HG02610 (cell line): Measurements from ENCODE around the gene NLGN2.
"Not testable (repeated sequence)": the region's sequence is repeated elsewhere in the genome, so short reads cannot be mapped to it uniquely, and the experiment has no call there.

Experiments used
- ATAC-seq: cut with Tn5 transposase; IDR thresholded peaks from one replicate; pipeline ENCODE4 v1.9.1; 2021; ENCODE audit warnings: mild to moderate bottlenecking, moderate library complexity; ENCODE audit not compliant: unreplicated experiment

Gene NLGN2

DNA sequence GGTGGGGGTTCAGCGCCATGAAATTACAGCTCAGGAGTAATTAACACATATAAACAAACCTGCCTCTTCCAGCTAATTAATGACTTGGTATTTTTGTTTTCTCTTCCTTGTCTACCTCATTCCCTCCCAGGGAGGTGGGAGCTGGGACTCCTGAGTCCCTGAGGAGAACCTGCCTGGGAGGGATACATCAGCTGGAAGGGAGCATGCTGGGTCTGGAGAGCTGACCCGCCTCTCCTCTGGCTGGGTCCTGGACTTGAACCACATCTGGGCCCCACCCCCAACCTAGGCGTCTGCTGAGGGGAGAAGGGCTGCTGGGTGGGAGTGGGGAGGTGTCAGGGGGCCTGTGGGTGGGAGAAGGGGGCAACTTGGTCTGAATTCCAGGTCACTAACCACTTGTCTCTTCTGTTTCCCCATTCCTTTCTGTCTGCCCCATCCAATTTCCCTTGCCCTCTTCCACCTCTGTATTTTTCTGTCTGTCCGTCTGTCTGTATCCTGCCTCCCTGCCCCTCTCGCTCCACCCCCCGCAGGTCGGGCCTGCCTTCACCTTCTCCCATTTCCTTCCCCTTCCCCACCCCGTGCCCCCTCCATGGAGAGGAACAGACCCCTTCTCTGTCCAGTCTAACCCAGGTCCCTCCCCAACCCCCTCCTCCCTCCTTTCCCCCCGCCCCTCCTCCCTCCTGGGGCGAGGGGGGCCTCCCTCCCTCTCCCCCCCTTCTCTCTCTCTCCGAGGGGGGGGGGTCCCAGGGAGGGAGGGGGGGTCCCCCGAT is at the start of gene NLGN2:
Gene NLGN2 (plus strand): TSS at position 361 of the 767 bp plus-strand sequence. CDS start 411 bp downstream, outside the sequence.
- no peak for ATAC-seq

DNA sequence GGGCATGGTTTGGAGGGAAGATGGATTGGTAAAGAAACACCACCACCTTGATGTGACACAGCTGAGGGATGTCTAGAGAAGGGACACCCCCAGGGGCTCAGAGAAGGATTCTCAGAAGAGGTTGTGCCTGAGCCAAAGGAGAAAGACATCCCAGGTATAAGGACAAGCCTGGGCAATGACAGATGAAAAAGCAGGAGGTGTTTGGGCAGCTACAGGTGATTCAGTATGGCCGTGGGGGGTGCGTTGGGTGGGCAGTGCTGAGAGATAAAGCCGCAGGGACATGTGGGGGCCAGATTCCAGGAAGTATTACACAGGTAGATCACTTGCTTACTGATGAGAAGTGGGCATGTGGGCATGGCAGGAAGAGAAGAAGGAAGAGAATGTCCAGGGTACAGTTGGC is 45.7 kb upstream of the NLGN2 start:
- ATAC-seq = no peak

DNA sequence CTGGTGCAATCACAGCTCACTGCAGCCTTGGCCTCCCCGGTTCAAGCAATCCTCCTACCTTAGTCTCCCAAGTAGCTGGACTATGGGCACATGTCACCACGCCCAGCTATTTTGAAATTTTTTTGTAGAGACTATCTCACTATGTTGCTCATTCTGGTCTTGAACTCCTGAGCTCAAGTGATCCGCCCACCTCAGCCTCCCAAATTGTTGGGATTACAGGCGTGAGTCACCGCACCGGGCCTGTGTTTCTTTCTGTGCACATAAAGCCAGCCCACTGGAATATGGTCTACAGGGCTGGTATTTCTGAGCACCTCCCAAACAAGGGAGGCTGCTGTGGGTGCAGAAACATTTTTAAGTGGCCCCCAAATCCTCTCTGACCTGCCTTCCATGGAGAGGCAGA is 44.3 kb upstream of the NLGN2 start:
- ATAC-seq = no peak

DNA sequence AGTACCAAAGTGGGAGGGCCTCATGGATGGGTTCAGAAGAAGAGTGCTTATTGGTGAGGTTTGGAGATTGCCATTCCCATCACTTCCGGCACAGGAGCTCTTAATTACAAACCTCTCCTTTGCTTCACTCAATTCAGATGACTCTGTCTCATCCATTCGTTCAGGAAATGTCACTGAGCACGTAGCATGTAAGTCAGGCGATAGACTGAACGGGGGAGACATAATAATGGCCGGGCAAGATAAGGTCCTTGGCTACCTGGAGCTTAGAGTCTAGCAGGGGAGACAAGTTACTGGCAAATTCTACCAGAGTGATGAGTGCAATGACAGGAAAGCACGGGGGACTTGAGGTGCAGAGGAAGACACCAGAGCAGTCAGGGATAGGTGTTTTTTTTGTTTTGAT is 41.7 kb upstream of the NLGN2 start:
- ATAC-seq = not testable (repeated sequence)

GRCh38 chr17:7367083-7367482 is 40.6 kb upstream of the NLGN2 start:
- no peak for ATAC-seq

DNA sequence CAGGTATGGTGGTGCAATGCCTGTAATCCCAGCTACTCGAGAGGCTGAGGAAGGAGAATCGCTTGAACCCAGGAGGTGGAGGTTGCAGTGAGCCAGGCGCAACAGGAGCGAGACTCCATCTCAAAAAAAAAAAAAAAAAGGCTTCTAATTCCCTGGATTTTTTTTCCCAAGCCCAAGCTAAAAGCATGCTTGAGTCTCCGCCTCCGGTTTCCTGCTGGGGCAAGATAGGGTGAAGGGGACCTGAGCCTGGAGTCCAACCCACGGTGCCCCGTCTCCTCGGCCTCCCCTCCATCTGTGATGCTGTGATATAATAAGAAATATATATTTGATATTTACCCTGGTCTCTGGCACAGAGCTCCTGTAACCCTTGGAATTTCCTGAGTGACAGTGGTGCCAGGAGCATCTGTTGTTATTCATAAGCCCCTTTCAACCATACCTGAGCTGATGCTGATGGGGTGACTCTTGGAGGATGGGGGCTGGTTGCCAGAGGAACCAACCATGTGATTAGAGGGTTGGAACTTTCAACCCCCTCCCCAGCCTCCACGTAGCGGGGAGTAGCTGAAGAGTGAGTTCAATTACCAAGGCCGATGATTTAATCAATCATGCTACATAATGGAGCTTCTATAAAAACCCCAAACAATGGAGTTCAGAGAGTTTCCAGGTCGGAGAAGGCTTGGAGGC is 39.6 kb upstream of the NLGN2 start:
- no peak for ATAC-seq

- ATAC-seq = not testable (repeated sequence)
Measured at GRCh38 chr17:7368599-7368994, 39.0 kb upstream of the NLGN2 start.

GRCh38 chr17:7369825-7370224 is 37.8 kb upstream of the NLGN2 start:
- no peak for ATAC-seq

- ATAC-seq = no peak
Measured at GRCh38 chr17:7370853-7371252, 36.8 kb upstream of the NLGN2 start.

- ATAC-seq = no peak
Measured at GRCh38 chr17:7374353-7374752, 33.3 kb upstream of the NLGN2 start.

DNA sequence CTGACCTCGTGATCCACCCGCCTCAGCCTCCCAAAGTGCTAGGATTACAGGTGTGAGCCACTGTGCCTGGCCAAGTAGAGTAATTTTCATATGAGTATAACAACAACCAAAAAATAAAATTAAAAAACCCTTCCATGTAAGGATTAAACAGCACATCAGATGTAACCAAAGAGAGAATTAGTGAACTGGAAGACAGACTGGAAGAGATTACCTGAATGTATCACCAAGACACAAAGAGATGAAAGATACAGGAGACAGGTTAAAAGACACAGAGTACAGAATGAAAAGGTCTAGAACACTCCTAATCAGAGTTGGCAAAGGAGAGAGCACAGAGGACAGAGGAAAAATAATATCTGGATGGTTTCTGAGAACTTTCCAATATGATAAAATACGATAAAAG is 28.5 kb upstream of the NLGN2 start:
- no peak for ATAC-seq

DNA sequence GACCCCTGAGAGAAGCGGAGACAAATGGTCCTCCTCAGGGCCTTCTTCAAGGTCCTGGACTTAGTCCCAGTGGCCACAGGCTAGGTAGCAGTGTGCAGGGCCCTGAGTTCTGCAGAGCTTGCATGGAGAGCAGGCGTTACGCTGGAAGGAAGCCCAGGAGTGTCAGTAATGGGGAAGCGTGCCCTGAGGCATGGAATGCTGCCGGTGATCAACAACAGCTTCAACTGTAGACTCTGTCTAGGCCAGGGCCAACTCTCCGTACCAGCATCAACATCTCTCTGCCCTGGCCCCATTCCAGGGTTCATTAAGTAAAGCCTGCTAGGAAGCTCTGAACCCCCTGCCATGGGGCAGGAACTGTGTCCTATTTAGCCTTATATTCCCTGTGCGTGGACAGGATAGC is 27.3 kb upstream of the NLGN2 start:
- no peak for ATAC-seq

- no peak for ATAC-seq
Measured at GRCh38 chr17:7380855-7381683, 26.6 kb upstream of the NLGN2 start, which contains the start of gene TNK1. TNK1 (plus strand) TSS chr17:7381089; CDS start chr17:7382927, 1,838 bp downstream.

- no peak for ATAC-seq
Measured at GRCh38 chr17:7382901-7383300, 24.7 kb upstream of the NLGN2 start.

DNA sequence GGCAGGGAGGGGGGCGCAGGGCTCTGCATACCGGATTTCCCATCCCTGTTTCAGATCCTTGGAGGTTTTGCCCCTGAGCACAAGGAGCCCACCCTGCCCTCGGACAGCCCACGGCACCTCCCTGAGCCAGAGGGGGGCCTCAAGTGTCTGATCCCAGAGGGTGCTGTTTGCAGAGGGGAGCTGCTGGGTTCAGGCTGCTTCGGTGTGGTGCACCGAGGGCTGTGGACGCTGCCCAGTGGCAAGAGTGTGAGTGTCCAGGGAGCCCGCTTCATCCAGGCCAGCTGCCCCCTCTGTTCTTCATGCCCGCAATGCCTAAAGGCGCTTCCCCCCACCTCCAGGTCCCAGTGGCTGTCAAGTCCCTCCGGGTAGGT is 24.3 kb upstream of the NLGN2 start:
- no peak for ATAC-seq

DNA sequence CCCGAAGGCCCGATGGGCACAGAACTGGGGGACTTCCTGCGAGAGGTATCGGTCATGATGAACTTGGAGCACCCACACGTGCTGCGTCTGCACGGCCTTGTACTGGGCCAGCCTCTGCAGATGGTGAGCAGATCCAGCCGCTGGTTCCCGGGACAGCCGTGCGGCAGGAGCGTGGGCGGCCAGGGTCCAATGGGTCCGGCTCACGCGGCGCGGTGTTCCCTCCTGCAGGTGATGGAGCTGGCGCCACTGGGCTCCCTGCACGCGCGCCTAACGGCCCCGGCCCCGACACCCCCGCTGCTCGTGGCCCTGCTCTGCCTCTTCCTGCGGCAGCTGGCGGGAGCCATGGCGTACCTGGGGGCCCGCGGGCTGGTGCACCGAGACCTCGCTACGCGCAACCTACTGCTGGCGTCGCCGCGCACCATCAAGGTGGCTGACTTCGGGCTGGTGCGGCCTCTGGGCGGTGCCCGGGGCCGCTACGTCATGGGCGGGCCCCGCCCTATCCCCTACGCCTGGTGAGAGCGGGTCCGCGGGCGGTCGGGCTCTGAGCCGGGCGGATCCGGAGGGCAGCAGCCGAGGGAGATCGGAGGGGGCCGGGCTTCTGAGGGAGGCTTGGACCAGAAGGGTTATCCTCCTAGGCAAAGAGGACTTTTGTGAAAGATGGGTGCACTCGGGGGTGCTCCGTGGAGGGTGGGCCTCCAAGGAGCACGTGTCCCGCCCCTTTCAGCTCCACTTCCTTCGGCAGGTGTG is 23.7 kb upstream of the NLGN2 start:
- peak; percentile 72 for ATAC-seq

DNA sequence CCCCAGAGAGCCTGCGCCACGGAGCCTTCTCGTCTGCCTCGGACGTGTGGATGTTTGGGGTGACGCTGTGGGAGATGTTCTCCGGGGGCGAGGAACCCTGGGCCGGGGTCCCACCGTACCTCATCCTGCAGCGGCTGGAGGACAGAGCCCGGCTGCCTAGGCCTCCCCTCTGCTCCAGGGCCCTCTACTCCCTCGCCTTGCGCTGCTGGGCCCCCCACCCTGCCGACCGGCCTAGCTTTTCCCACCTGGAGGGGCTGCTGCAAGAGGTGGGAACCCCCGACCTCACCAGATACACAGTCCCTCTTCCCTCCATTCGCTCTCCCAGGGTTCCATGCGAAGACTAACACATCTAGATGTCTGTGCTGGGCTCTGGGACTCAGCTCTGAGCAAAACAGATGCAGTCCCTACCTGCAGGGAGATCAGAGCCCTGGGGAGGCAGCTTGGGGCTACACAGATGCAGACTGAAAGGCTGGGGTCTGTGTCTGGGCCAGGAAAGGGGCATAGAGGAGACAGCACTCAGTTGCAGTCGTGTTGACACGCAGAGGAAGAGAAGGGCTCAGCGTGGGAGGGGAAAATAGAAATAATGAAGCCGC is 23.1 kb upstream of the NLGN2 start:
- ATAC-seq = no peak

- no peak for ATAC-seq
Measured at GRCh38 chr17:7388856-7389255, 18.8 kb upstream of the NLGN2 start.

DNA sequence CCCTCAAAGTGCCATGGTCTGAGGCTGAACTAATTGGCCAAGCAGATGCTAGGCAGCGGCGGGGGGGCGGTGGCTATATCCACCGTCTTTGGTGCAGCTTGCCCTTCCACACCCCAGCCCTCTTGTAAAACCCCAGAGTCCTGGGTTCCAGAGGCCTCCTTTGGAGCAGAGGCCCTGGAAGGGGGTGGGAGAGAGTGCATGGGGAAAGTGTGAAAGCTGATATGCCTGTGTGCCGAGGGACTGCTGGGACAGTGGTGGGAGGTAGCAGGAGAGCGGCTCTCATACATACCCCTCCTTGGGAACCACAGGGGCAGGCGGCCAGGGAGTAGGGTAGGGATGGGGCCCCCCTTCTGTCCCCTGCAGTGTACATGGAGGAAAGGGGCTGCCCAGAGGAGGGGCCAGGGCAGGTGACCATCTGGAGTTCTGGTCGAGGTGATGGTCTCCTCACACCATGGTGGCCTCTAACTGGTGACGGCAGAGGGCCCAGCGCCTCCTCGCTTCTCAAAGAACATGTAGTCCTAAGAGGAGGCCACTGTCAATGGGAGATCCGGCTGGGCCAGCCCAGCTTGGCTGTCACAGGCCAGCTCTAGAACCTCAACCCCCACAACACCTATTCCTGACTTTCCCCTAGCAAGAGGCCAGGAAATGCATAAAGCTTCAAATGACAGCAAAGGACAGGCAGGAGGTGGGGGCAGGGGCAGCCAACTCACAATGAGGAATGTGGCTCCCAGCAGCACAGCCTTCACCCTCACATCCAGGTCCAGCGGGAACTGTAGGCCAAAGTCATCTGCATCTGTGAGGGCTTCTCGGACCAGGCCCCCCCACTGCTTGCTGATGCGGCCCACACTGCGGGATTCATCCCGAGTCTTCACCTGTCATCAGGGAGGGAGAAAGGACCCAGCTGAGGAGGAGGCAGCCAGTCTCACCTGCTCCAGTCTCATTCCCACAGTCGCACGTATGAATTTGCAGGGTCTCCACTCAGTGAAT is 17.4 kb upstream of the NLGN2 start:
- ATAC-seq = no peak
